HG02852 (cell line): ENCODE measurements around the gene CNOT3.
"Not testable (repeated sequence)": the region's sequence is repeated elsewhere in the genome, so short reads cannot be mapped to it uniquely, and the experiment has no call there.

ENCODE experiments used
- ATAC-seq: cut with Tn5 transposase; IDR thresholded peaks from one replicate; pipeline ENCODE4 v1.9.1; 2021; ENCODE audit warnings: mild to moderate bottlenecking, moderate library complexity; ENCODE audit not compliant: unreplicated experiment

Gene CNOT3

GRCh38 chr19:54165222-54165621 lies 27.7 kb downstream of the CNOT3 start:
- ATAC-seq: no peak

GRCh38 chr19:54168174-54168917 lies 30.8 kb downstream of the CNOT3 start:
- no peak for ATAC-seq

GRCh38 chr19:54169149-54169740 lies 31.7 kb downstream of the CNOT3 start:
- ATAC-seq: no peak

- not testable (repeated sequence) for ATAC-seq
Measured at GRCh38 chr19:54171736-54172431, 34.3 kb downstream of the CNOT3 start.

- ATAC-seq: no peak
Measured at GRCh38 chr19:54172471-54173358, 35.2 kb downstream of the CNOT3 start, which contains the start of gene TMC4. TSS of gene TMC4 (minus strand) at chr19:54173160. CDS start at chr19:54173117, 43 bp downstream.

GRCh38 chr19:54173359-54173699 lies 35.8 kb downstream of the CNOT3 start:
- no peak for ATAC-seq

- no peak for ATAC-seq
Measured at GRCh38 chr19:54173951-54174834, 36.6 kb downstream of the CNOT3 start.

GRCh38 chr19:54178581-54179261 lies 41.2 kb downstream of the CNOT3 start:
- no peak for ATAC-seq

GRCh38 chr19:54179262-54179852 lies 41.8 kb downstream of the CNOT3 start:
- no peak for ATAC-seq

- no peak for ATAC-seq
Measured at GRCh38 chr19:54179921-54180461, 42.4 kb downstream of the CNOT3 start.

GRCh38 chr19:54180691-54181091 lies 43.1 kb downstream of the CNOT3 start:
- ATAC-seq: no peak

GRCh38 chr19:54181894-54182293 lies 44.3 kb downstream of the CNOT3 start:
- ATAC-seq: not testable (repeated sequence)

GRCh38 chr19:54183431-54183830 lies 45.9 kb downstream of the CNOT3 start:
- ATAC-seq: no peak

GRCh38 chr19:54186351-54186750 lies 48.8 kb downstream of the CNOT3 start:
- no peak for ATAC-seq

GRCh38 chr19:54186934-54187381 lies 49.4 kb downstream of the CNOT3 start:
- no peak for ATAC-seq

GRCh38 chr19:54188215-54188871 lies 50.8 kb downstream of the CNOT3 start:
- no peak for ATAC-seq

- ATAC-seq: peak; percentile 36
Measured at GRCh38 chr19:54189145-54189734, 51.7 kb downstream of the CNOT3 start, which contains the start of gene MBOAT7. TSS of gene MBOAT7 (minus strand) at chr19:54189580. CDS start at chr19:54188508, 1,072 bp downstream.
